Stimulated activated CD4-positive, alpha-beta T cell treated with anti-CD3 and anti-CD28 coated beads, Interleukin-4, amount 100 ng/mL, for 4 hours (primary cell): Measurements from ENCODE around the gene AQP7.
"Not testable (repeated sequence)": the region's sequence is repeated elsewhere in the genome, so short reads cannot be mapped to it uniquely, and the experiment has no call there.

Source experiments
- DNase-seq, 2 experiments: peaks; one replicate each; pipeline ENCODE4 v3.0.0-alpha.2; 2020

Gene AQP7

GRCh38 chr9:33393581-33393980, 8.8 kb downstream of the AQP7 start:
- DNase-seq, result no peak

- DNase-seq, result not testable (repeated sequence)
Observed at GRCh38 chr9:33392591-33393021, 9.8 kb downstream of the AQP7 start.

GRCh38 chr9:33391111-33391771, 11.1 kb downstream of the AQP7 start:
- DNase-seq, result not testable (repeated sequence)

- DNase-seq, result no peak
Observed at GRCh38 chr9:33388110-33388994, 14.0 kb downstream of the AQP7 start.

- not testable (repeated sequence) for DNase-seq
Observed at GRCh38 chr9:33386998-33387397, 15.4 kb downstream of the AQP7 start.

- DNase-seq, result not testable (repeated sequence)
Observed at GRCh38 chr9:33386641-33386996, 15.7 kb downstream of the AQP7 start.

- DNase-seq, result not testable (repeated sequence)
Observed at GRCh38 chr9:33385979-33386640, 16.3 kb downstream of the AQP7 start.

GRCh38 chr9:33385536-33385935, 16.8 kb downstream of the AQP7 start:
- DNase-seq, result not testable (repeated sequence)

- DNase-seq, result not testable (repeated sequence)
Observed at GRCh38 chr9:33383396-33383795, 19.0 kb downstream of the AQP7 start.

GRCh38 chr9:33382397-33382796, 20.0 kb downstream of the AQP7 start:
- DNase-seq, result not testable (repeated sequence)

GRCh38 chr9:33381231-33381791, 21.1 kb downstream of the AQP7 start:
- no peak for DNase-seq

GRCh38 chr9:33380390-33381094, 21.8 kb downstream of the AQP7 start:
- DNase-seq, result no peak

- no peak for DNase-seq
Observed at GRCh38 chr9:33379666-33380389, 22.5 kb downstream of the AQP7 start.

GRCh38 chr9:33378121-33378795, 24.1 kb downstream of the AQP7 start:
- DNase-seq, result no peak

- DNase-seq, result no peak
Observed at GRCh38 chr9:33377089-33377715, 25.2 kb downstream of the AQP7 start.

GRCh38 chr9:33375841-33376321, 26.5 kb downstream of the AQP7 start:
- DNase-seq, result no peak

GRCh38 chr9:33375238-33375840, 27.0 kb downstream of the AQP7 start:
- no peak for DNase-seq

- DNase-seq, result peak; percentile 43 to 59
Observed at GRCh38 chr9:33374634-33375237, 27.6 kb downstream of the AQP7 start.

- no peak for DNase-seq
Observed at GRCh38 chr9:33374190-33374589, 28.2 kb downstream of the AQP7 start.

GRCh38 chr9:33372900-33373299, 29.5 kb downstream of the AQP7 start:
- no peak for DNase-seq
